Lung (tissue), 12 donors: Measurements from ENCODE around the gene C15orf62. TPM values are rescaled to one million over a fixed set of nuclear protein-coding genes. Genes with fewer than 3 reads are reported as not detected.
A peak's percentile ranks its signal among the peaks of the same experiment; 100 is the strongest.

ENCODE experiments used
- ATAC-seq: fragments of 200-7000 bp; cut with Tn5 transposase; one replicate; pipeline ENCODE4 v1.9.1; 2020; ENCODE audit warnings: moderate number of reproducible peaks; ENCODE audit not compliant: insufficient read depth, low FRiP score
- DNase-seq, 3 donors: peaks; one replicate each; pipeline ENCODE4 v3.0.0-alpha.2; 2013 to 2017
- H3K27ac ChIP-seq, 2 donors: one replicate each; pipeline ENCODE4 v1.5.1; 2013; ENCODE audit warnings: mild to moderate bottlenecking in 2 of 2, moderate library complexity in 2 of 2, control low read depth in 1 of 2, inconsistent platforms in 1 of 2, low read depth in 1 of 2, low read length in 1 of 2
- H3K27me3 ChIP-seq, 3 donors: one replicate each; pipeline ENCODE4 v1.5.1; 2013; ENCODE audit warnings: low read length in 2 of 3; ENCODE audit not compliant: control insufficient read depth in 3 of 3, insufficient read depth in 3 of 3
- H3K36me3 ChIP-seq, 4 donors: one replicate each; pipeline ENCODE4 v1.5.1; 2013; ENCODE audit warnings: low read length in 4 of 4, mild to moderate bottlenecking in 1 of 4, moderate library complexity in 1 of 4; ENCODE audit not compliant: control insufficient read depth in 4 of 4, insufficient read depth in 4 of 4
- H3K4me1 ChIP-seq, 5 donors: one replicate each; pipeline ENCODE4 v1.5.1; 2013; ENCODE audit warnings: low read length in 5 of 5, mild to moderate bottlenecking in 2 of 5, moderate library complexity in 1 of 5; ENCODE audit not compliant: control insufficient read depth in 5 of 5, insufficient read depth in 5 of 5
- H3K4me3 ChIP-seq: one replicate; pipeline ENCODE4 v1.5.1; 2013; ENCODE audit warnings: mild to moderate bottlenecking, control low read depth, moderate library complexity
- H3K9ac ChIP-seq, 2 donors: one replicate each; pipeline ENCODE4 v1.5.1; 2013; ENCODE audit warnings: low read length in 2 of 2, control low read depth in 1 of 2; ENCODE audit not compliant: insufficient read depth in 1 of 2
- H3K9me3 ChIP-seq, 4 donors: one replicate each; pipeline ENCODE4 v1.5.1; 2013; ENCODE audit warnings: low read length in 3 of 4, mild to moderate bottlenecking in 1 of 4, moderate library complexity in 1 of 4; ENCODE audit not compliant: control insufficient read depth in 4 of 4, insufficient read depth in 3 of 4
- CTCF ChIP-seq: IDR thresholded peaks from 2 replicates; pipeline ENCODE4 v1.5.1; 2012; ENCODE audit warnings: mild to moderate bottlenecking; ENCODE audit errors: control extremely low read depth, extremely low read depth
- WGBS, 2 donors: extraction: QIAGEN DNeasy Blood & Tissue Kit; methylation state at CpG; one replicate each; pipeline ENCODE4 v1.1.7; 2013; 5-methylcytosine and 5-hydroxymethylcytosine counted together
- polyA plus RNA-seq, 2 donors: library from polyadenylated mRNA; stranded (reverse); fragments of 200-250 nt; gene quantifications; one replicate each; pipeline ENCODE4 v1.2.1, GENCODE V29; 2013
- total RNA-seq, 2 donors: library from RNA; depleted of rRNA in 1 of 2; stranded (reverse); fragments of >200 nt in 1 of 2; gene quantifications; one replicate each; pipeline ENCODE4 v1.2.1, GENCODE V29; 2014 to 2021
- donor health status: control.
- donor health status: control.
- donor health status: Bipolar disorder and iron deficiency.
- donor health status: healthy.
- donor health status: DM: yes; HTN: yes; CAD: no.

C15orf62 gene
- total and polyA plus RNA-seq, 4 donors = 0.34 to 1.5 (median 0.73) TPM

DNA sequence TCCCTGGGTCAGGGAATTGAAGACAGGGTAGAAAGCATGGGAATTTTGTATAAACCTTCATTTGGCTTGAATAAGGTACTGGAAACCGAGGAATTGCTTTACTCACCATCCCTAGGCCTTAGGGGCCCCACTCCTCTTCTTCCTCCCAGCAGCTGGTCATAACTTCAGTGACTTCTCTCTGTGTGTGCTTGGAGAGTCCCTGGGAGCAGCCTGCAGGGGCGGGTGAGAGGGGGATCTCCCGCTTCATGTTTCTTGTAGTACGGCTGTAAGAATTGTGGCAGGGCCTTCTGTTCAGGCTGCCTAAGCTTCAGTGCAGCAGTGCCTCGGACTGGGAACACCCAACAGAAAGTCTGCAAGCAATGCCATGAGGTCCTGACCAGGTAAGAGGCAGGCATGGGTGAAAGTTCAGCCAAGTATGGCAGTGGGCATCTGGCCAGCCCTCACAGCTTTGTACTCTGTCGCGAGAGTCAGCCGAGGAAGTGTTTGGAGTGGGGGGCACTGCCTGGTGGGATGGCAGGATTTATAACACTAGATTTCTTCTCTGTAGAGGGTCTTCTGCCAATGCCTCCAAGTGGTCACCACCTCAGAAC is 39.2 kb downstream of the C15orf62 start:
- no peak for ATAC-seq
- no peak for TF ChIP-seq CTCF
- no peak for DNase-seq

GRCh38 chr15:40812721-40813425 is 43.1 kb downstream of the C15orf62 start:
- H3K9me3 ChIP-seq = no peaks in the 10 kb centered on the region
- H3K36me3 ChIP-seq = peaks cover 0 to 17% (median 12%) of the 10 kb centered on the region in 4 donors
- H3K4me1 ChIP-seq = peaks cover 0 to 24% (median 5%) of the 10 kb centered on the region in 5 donors
- 92 to 98% methylated on average over 11 to 12 of the region's 12 CpGs for WGBS, 2 donors
- H3K4me3 ChIP-seq = no peak overlapping the region
- no peak for ATAC-seq
- no peak for TF ChIP-seq CTCF
- no peak overlapping the region for H3K27ac ChIP-seq
- DNase-seq = no peak
- no peak overlapping the region for H3K9ac ChIP-seq
- no peaks in the 10 kb centered on the region for H3K27me3 ChIP-seq

More for the DNA sequence above, 39.2 kb downstream of the C15orf62 start:
- no peaks in the 10 kb centered on the region for H3K27me3 ChIP-seq
- 77 to 89% methylated on average over 8 of the region's 8 CpGs for WGBS, 2 donors
- no peak overlapping the region for H3K9ac ChIP-seq
- no peaks in the 10 kb centered on the region for H3K9me3 ChIP-seq
- H3K4me1 ChIP-seq = peaks cover 0 to 12% (median 5%) of the 10 kb centered on the region in 5 donors
- no peak overlapping the region for H3K4me3 ChIP-seq
- peaks cover 0 to 15% (median 11%) of the 10 kb centered on the region in 4 donors for H3K36me3 ChIP-seq
- no peak overlapping the region for H3K27ac ChIP-seq

GRCh38 chr15:40815042-40815698 is 45.4 kb downstream of the C15orf62 start:
- DNase-seq = peak; percentile 88 to 93 (median 92)

More at GRCh38 chr15:40815042-40815698, 45.4 kb downstream of the C15orf62 start:
- Histone ChIP-seq H3K27me3 (no peaks in the 10 kb centered on the region), H3K9me3 (no peaks in the 10 kb centered on the region), H3K4me3 (no peak overlapping the region), H3K36me3 (peaks cover 0 to 17% (median 12%) of the 10 kb centered on the region in 4 donors), H3K27ac (no peak overlapping the region), H3K4me1 (peaks cover 0 to 17% (median 0%) of the 10 kb centered on the region in 5 donors), H3K9ac (no peak overlapping the region)
- WGBS, 2 donors = 80 to 89% methylated on average over 4 of the region's 4 CpGs
- no peak for TF ChIP-seq CTCF
- no peak for ATAC-seq
